ENCODE data around the gene SYTL4.

Gene SYTL4

GRCh38 chrX:100695302-100695701, 36.6 kb downstream of the SYTL4 start:
- no peak for DNase-seq (ENCODE audit: low read depth in 1 of 2, low spot score in 1 of 2)

GRCh38 chrX:100687546-100687945, 44.4 kb downstream of the SYTL4 start:
- no peak for DNase-seq (ENCODE audit: low read depth in 1 of 2, low spot score in 1 of 2)

DNA sequence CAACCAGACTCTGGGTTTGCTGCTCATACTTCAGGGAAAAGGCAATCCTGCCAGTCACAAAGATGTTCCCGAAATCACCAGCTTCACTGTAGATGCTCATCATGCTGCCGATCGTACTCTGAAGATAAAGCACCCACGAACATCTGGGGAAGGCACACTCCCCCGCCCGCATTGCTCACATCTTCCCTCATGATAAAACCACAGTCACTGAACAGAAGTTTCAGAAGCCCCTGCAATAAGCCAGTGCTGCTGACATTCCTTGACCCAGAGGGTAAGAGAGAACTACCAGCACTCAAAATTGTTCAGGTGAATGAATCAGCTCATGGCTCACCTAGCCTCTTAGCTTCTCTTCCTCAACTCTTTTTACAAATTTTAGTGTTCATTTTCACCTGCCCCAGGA, 44.8 kb downstream of the SYTL4 start:
- DNase-seq (ENCODE audit: low read depth in 1 of 2, low spot score in 1 of 2) = no peak

GRCh38 chrX:100685997-100686305, 46.0 kb downstream of the SYTL4 start:
- no peak for DNase-seq (ENCODE audit: low read depth in 1 of 2, low spot score in 1 of 2)

GRCh38 chrX:100685284-100685996, 46.5 kb downstream of the SYTL4 start:
- DNase-seq (ENCODE audit: low read depth in 1 of 2, low spot score in 1 of 2) = peak in 1 of 2 donors; percentile 20

DNA sequence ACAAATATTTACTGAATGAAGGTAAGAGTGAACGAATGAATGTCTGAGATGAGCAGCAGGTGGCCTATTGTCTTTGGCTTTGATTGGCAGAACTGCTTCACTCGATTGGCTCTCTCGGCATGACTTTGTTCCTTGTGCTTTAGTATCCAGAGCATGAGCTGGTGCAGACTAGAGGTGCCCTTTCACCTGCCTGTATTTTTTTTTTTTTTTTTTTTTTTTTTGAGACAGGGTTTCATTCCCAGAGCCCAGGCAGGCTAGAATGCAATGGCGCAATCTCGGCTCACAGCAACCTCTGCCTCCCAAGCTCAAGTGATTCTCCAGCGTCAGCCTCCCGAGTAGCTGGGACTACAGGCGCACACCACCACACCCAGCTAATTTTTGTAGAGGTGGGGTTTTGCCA, 49.0 kb downstream of the SYTL4 start:
- no peak for DNase-seq (ENCODE audit: low read depth in 1 of 2, low spot score in 1 of 2)

GRCh38 chrX:100681599-100681998, 50.3 kb downstream of the SYTL4 start:
- no peak for DNase-seq (ENCODE audit: low read depth in 1 of 2, low spot score in 1 of 2)

- DNase-seq (ENCODE audit: low read depth in 1 of 2, low spot score in 1 of 2) = no peak
Observed at GRCh38 chrX:100680756-100681155, 51.2 kb downstream of the SYTL4 start.

- no peak for DNase-seq (ENCODE audit: low read depth in 1 of 2, low spot score in 1 of 2)
Observed at GRCh38 chrX:100677611-100678181, 54.2 kb downstream of the SYTL4 start.

- DNase-seq (ENCODE audit: low read depth in 1 of 2, low spot score in 1 of 2) = no peak
Observed at GRCh38 chrX:100674705-100675104, 57.2 kb downstream of the SYTL4 start.

- DNase-seq (ENCODE audit: low read depth in 1 of 2, low spot score in 1 of 2) = no peak
Observed at GRCh38 chrX:100673397-100673953, 58.4 kb downstream of the SYTL4 start.

- no peak for DNase-seq (ENCODE audit: low read depth in 1 of 2, low spot score in 1 of 2)
Observed at GRCh38 chrX:100672966-100673365, 59.0 kb downstream of the SYTL4 start.

DNA sequence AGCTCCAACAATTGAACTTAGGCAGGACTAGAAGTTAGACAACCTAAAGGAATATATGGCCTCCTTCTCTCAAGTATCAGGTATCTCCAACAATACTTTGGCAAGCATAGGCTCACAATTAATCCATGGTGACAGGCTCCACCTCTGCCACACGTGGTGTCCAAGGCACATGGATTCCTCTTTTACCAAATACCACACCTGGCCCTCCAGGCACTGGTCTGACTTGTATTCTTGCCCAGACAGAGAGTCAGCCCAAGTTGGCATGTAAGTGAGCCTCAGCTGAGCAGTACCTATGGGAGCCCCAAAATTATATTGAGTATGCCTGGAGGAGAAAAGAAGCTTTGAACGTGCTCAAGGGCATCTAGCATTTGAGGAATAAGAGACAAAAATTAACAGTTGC, 68.3 kb downstream of the SYTL4 start:
- no peak for DNase-seq (ENCODE audit: low read depth in 1 of 2, low spot score in 1 of 2)

- DNase-seq (ENCODE audit: low read depth in 1 of 2, low spot score in 1 of 2) = no peak
Observed at GRCh38 chrX:100662796-100663195, 69.1 kb downstream of the SYTL4 start.

- no peak for DNase-seq (ENCODE audit: low read depth in 1 of 2, low spot score in 1 of 2)
Observed at GRCh38 chrX:100662170-100662569, 69.8 kb downstream of the SYTL4 start.

- DNase-seq (ENCODE audit: low read depth in 1 of 2, low spot score in 1 of 2) = no peak
Observed at GRCh38 chrX:100659431-100660137, 72.3 kb downstream of the SYTL4 start.

DNA sequence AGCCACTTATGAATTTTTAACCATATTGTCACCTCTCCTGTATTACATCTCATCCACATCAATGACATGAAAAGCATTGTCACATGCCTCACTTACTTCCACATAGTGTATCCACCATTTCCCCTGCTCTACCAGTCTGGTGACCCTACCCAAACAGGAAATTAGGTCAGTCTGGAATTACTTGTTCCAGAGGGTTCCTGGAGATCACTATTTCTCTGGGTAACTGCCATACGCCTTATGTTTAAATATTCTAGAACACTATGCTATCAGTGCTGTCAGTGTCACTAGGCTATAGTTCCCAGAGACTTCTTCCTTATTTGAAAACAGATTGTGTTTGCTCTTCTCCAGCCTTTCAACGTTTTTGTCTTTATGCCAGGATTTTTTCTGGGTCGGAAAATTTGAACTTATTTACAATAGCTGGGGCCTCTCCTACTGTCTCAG, 73.0 kb downstream of the SYTL4 start:
- DNase-seq (ENCODE audit: low read depth in 1 of 2, low spot score in 1 of 2) = no peak

DNA sequence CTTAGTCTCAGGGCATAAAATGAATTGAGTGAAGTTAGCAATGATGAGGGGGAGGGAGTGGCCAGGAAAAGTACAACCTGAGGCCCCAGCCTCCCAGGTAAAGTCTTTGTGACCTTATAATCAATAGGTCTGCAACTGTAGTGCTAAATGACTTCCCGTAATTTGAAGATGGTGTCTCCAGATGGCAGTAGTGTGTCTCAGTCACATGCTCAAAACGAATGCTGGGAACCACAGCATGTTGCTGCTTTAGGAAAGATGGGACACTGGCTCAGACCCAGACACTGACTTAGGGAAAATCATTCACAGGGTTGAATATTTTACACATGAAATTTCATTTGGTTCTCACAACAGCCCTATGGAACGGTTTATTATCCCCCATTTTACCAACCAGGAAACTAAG, 77.7 kb downstream of the SYTL4 start:
- no peak for DNase-seq (ENCODE audit: low read depth in 1 of 2, low spot score in 1 of 2)

DNA sequence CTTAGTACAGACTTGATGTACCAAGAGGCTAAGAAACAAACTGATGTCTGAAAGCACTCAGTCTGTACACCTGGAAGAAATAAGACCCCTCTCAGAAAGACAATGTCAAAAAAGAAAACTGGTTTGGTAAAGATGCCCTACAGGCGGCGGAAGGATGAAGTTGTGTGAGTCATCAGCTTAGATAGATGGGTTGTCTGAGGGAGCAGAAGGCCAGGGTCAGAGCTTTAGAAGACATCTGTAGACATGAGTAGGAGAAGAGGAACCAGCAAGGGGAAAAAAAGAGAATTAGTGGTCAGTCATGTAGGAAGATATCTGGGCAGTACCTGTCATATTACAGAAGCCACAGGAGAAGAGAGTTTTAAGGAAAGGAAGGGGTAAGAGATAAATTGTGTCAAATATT, 79.7 kb downstream of the SYTL4 start:
- DNase-seq (ENCODE audit: low read depth in 1 of 2, low spot score in 1 of 2) = no peak

DNA sequence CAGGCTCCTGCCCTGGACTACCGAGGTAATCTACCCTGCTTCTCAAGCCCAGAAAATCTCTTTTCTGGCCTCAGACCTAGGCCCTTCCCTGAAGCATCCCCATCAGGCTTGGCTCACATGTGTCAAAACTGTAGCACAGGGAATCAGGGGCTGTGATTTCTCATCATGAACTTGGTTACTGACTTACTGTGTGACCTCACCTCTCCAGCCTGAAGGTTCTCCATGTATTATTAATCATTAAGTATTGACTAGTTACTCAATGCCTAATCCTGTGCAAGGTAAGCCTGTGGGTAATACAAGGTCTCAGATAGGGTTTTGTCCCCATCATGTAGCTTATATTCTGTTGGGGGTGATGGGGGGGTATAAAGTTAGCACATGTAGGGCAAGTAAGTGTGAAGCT, 81.1 kb downstream of the SYTL4 start:
- no peak for DNase-seq (ENCODE audit: low read depth in 1 of 2, low spot score in 1 of 2)

GRCh38 chrX:100649550-100650356, 82.2 kb downstream of the SYTL4 start:
- DNase-seq (ENCODE audit: low read depth in 1 of 2, low spot score in 1 of 2) = no peak
